ENCODE data around the gene DVL2. TPM values are rescaled to one million over a fixed set of nuclear protein-coding genes. Genes with fewer than 3 reads are reported as not detected.

The DVL2 gene
- total and polyA plus RNA-seq, 2 of the 13 experiments (the other 11 are each of a cell fraction or from before 2014, with no cell fraction given): 5.7 to 38.2 TPM

- no peak for TF ChIP-seq SNAPC5 (CRISPR knock-in tag; IDR thresholded peaks at IDR 0.05; ENCODE audit: borderline replicate concordance)
- no peak for TF ChIP-seq TSC22D2 (CRISPR knock-in tag; IDR thresholded peaks at IDR 0.05; ENCODE audit: borderline replicate concordance)
- no peak for TF ChIP-seq ZNF282 (IDR thresholded peaks at IDR 0.05; ENCODE audit: partially characterized antibody)
- 0 out of 2 replicates have a peak, but pooled peaks have one; percentile 85 for TF ChIP-seq CENPT (CRISPR knock-in tag; IDR thresholded peaks at IDR 0.05; ENCODE audit: low read depth)
- no peak for TF ChIP-seq ZNF652 (CRISPR knock-in tag; IDR thresholded peaks at IDR 0.05; ENCODE audit: borderline replicate concordance, low read depth)
- TF ChIP-seq HOXA5 (CRISPR knock-in tag; IDR thresholded peaks at IDR 0.05): peak; percentile 23; the same call in 1 of the 2 replicates
- TF ChIP-seq FLYWCH1 (CRISPR knock-in tag; IDR thresholded peaks at IDR 0.05): no peak
- no peak for TF ChIP-seq CCAR2 (optimal IDR thresholded peaks at IDR 0.05; ENCODE audit: low read depth, low read length)
- no peak for TF ChIP-seq ZNF75D (CRISPR knock-in tag; IDR thresholded peaks at IDR 0.05; ENCODE audit: borderline replicate concordance)
- TF ChIP-seq ELF1 (CRISPR knock-in tag; IDR thresholded peaks at IDR 0.05): peak; percentile 66
- TF ChIP-seq PATZ1 (CRISPR knock-in tag; IDR thresholded peaks at IDR 0.05): peak; percentile 88
- TF ChIP-seq ZNF484 (CRISPR knock-in tag; IDR thresholded peaks at IDR 0.05; ENCODE audit: borderline replicate concordance, low read depth): no peak
- TF ChIP-seq, protein P1, sequence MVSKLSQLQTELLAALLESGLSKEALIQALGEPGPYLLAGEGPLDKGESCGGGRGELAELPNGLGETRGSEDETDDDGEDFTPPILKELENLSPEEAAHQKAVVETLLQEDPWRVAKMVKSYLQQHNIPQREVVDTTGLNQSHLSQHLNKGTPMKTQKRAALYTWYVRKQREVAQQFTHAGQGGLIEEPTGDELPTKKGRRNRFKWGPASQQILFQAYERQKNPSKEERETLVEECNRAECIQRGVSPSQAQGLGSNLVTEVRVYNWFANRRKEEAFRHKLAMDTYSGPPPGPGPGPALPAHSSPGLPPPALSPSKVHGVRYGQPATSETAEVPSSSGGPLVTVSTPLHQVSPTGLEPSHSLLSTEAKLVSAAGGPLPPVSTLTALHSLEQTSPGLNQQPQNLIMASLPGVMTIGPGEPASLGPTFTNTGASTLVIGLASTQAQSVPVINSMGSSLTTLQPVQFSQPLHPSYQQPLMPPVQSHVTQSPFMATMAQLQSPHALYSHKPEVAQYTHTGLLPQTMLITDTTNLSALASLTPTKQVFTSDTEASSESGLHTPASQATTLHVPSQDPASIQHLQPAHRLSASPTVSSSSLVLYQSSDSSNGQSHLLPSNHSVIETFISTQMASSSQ (IDR thresholded peaks at IDR 0.05; ENCODE audit: low read depth): no peak
- TF ChIP-seq, protein P1 (CRISPR knock-in tag; IDR thresholded peaks at IDR 0.05; ENCODE audit: borderline replicate concordance): peak; percentile 53
- no peak for TF ChIP-seq ZC3H4 (CRISPR knock-in tag; IDR thresholded peaks at IDR 0.05; ENCODE audit: borderline replicate concordance)
- no peak; the same call in 1 of the 2 replicates for TF ChIP-seq ZNF441 (CRISPR knock-in tag; IDR thresholded peaks at IDR 0.05; ENCODE audit: borderline replicate concordance)
- TF ChIP-seq ZNF34 (CRISPR knock-in tag; IDR thresholded peaks at IDR 0.05; ENCODE audit: borderline replicate concordance): peak; percentile 57; the same call in 1 of the 2 replicates
- peak in 1 of 2 experiments; percentile 43; a peak in 1 of 4 replicates for TF ChIP-seq ATF4 (CRISPR knock-in tag; IDR thresholded peaks at IDR 0.05)
- no peak for TF ChIP-seq THYN1 (CRISPR knock-in tag; IDR thresholded peaks at IDR 0.05; ENCODE audit: borderline replicate concordance, low read depth)
- TF ChIP-seq JARID2 (CRISPR knock-in tag; IDR thresholded peaks at IDR 0.05; ENCODE audit: insufficient replicate concordance): no peak
Measured at GRCh38 chr17:7252176-7253043, 18.1 kb upstream of the DVL2 start, which contains the start of gene ELP5 (continued).

Measured in HepG2 (cell line).